Keratinocyte (primary cell): ENCODE data around the gene TMEM217.

Experiments used
- CTCF ChIP-seq, 3 experiments: IDR thresholded peaks in 1 of 3; conservative IDR thresholded peaks in 1 of 3; optimal IDR thresholded peaks in 1 of 3; 2 replicates in 2 of 3; 3 replicates in 1 of 3; pipeline versions ENCODE3 to v1.5.1; 2011; ENCODE audit warnings: low read length in 3 of 3, mild to moderate bottlenecking in 3 of 3, moderate library complexity in 2 of 3, control low read depth in 1 of 3, inconsistent platforms in 1 of 3; ENCODE audit not compliant: insufficient read depth in 2 of 3; ENCODE audit errors: extremely low read depth in 1 of 3
- EZH2 ChIP-seq: IDR thresholded peaks from one replicate; pipeline ENCODE4 v1.6.1; 2012; ENCODE audit warnings: inconsistent platforms, mild to moderate bottlenecking, low read length, moderate library complexity

- no peak for TF ChIP-seq EZH2
- no peak for TF ChIP-seq CTCF (optimal IDR thresholded peaks at IDR 0.05 in 1 of 3, IDR thresholded peaks at IDR 0.05 in 1 of 3, conservative IDR thresholded peaks at IDR 0.05 in 1 of 3; ENCODE audit: extremely low read depth in 1 of 3, insufficient read depth in 2 of 3, low read length in 3 of 3)
Observed at GRCh38 chr6:37260444-37260843, 2.5 kb upstream of the TMEM217 start.
